Panc1 (cell line): Measurements from ENCODE around the gene TJP3. TPM values are rescaled to one million over a fixed set of nuclear protein-coding genes. Genes with fewer than 3 reads are reported as not detected.

Source experiments
- ATAC-seq: fragments of 200-7000 bp; cut with Tn5 transposase; 2 replicates; pipeline ENCODE4 v1.9.1; 2020; ENCODE audit warnings: mild to moderate bottlenecking, moderate library complexity
- BruUV-seq: library from RNA; stranded (reverse); fragments of 400-500 nt; replicated peaks from 2 replicates; lab custom pipeline; 2021; lab: Mats Ljungman, UMichigan
- CTCF ChIA-PET: fragments of 300-600 bp; sonication (Branson Sonifier 250); formaldehyde crosslinking; loops from one replicate; lab custom pipeline; 2022; ENCODE audit warnings: antibody characterized with exemption; lab: Charles Lee
- POLR2A ChIA-PET: fragments of 300-600 bp; sonication (Branson Sonifier 250); formaldehyde crosslinking; loops from one replicate; lab custom pipeline; 2022; ENCODE audit warnings: antibody characterized with exemption; lab: Charles Lee
- DNase-seq: peaks from one replicate; pipeline ENCODE4 v3.0.0-alpha.2; 2010; ENCODE audit warnings: low read depth, low spot score
- H3K27ac ChIP-seq: 2 replicates; pipeline ENCODE4 v1.5.1; 2011; ENCODE audit warnings: mild to moderate bottlenecking, low read length, inconsistent platforms
- H3K27me3 ChIP-seq: fragments of 200-500 bp; sonication (Bioruptor generic); 2 replicates; pipeline ENCODE4 v1.6.0; 2014; ENCODE audit warnings: low read length, inconsistent platforms; ENCODE audit not compliant: control insufficient read depth, insufficient read depth
- H3K36me3 ChIP-seq: fragments of 200-500 bp; sonication (Bioruptor generic); 2 replicates; pipeline ENCODE4 v1.5.1; 2014; ENCODE audit warnings: inconsistent platforms, mild to moderate bottlenecking, low read length, moderate library complexity; ENCODE audit not compliant: control insufficient read depth, insufficient read depth
- H3K4me1 ChIP-seq: 2 replicates; pipeline ENCODE4 v1.5.1; 2011; ENCODE audit warnings: inconsistent platforms, mild to moderate bottlenecking, low read length, moderate library complexity; ENCODE audit not compliant: control insufficient read depth, insufficient read depth
- H3K4me3 ChIP-seq, 2 experiments: 2 replicates each; pipeline ENCODE4 v1.5.1; 2011 to 2012; ENCODE audit warnings: low read depth in 2 of 2, low read length in 2 of 2, mild to moderate bottlenecking in 2 of 2, inconsistent platforms in 1 of 2, moderate library complexity in 1 of 2
- H3K9me3 ChIP-seq: fragments of 200-500 bp; sonication (Bioruptor generic); 2 replicates; pipeline ENCODE4 v1.5.1; 2014; ENCODE audit warnings: low read depth, mild to moderate bottlenecking, inconsistent platforms, low read length, moderate library complexity; ENCODE audit not compliant: control insufficient read depth, insufficient read depth
- POLR2AphosphoS5 ChIP-seq: IDR thresholded peaks from 2 replicates; pipeline ENCODE4 v1.6.1; 2012; ENCODE audit warnings: mild to moderate bottlenecking, low read depth, low read length, moderate library complexity
- SIN3A ChIP-seq: IDR thresholded peaks from 2 replicates; pipeline ENCODE4 v1.6.1; 2012; ENCODE audit warnings: low read depth, mild to moderate bottlenecking, low read length, moderate library complexity, borderline replicate concordance; ENCODE audit not compliant: insufficient read depth
- TCF7L2 ChIP-seq: IDR thresholded peaks from 2 replicates; pipeline ENCODE4 v1.6.1; 2011; ENCODE audit warnings: mild to moderate bottlenecking, low read depth, low read length, inconsistent platforms
- in situ Hi-C: cut with HindIII; loops from 2 replicates; pipeline ENCODE4 v1.10.0; 2016; ENCODE audit warnings: low sequenced_read_pairs, low pct_unique_long_range_greater_than_20kb
- intact Hi-C: fragments of 100-400 bp; cut with micrococcal nuclease; formaldehyde crosslinking; loops from one replicate; pipeline ENCODE4 v1.10.0; 2022; ENCODE audit not compliant: unreplicated experiment
- total RNA-seq: library from RNA; stranded (reverse); gene quantifications from one replicate; pipeline ENCODE4 v1.2.1, GENCODE V29; 2021; ENCODE audit not compliant: unreplicated experiment
- TF ChIP-seq, protein P1 (sequence below): fragments of 450-650 bp; IDR thresholded peaks from 2 replicates; pipeline ENCODE4 v1.5.1; 2017; ENCODE audit warnings: mild to moderate bottlenecking
- TF ChIP-seq, protein P2 (sequence below), 2 experiments: IDR thresholded peaks; 2 replicates each; pipeline ENCODE4 v1.6.1; 2011 to 2012; ENCODE audit warnings: low read depth in 2 of 2, control low read depth in 1 of 2, low read length in 1 of 2, mild to moderate bottlenecking in 1 of 2, moderate library complexity in 1 of 2; ENCODE audit not compliant: insufficient read depth in 1 of 2

TJP3 gene
- total RNA-seq, 1 experiment from 2014 or later, result 2.7 TPM

DNA sequence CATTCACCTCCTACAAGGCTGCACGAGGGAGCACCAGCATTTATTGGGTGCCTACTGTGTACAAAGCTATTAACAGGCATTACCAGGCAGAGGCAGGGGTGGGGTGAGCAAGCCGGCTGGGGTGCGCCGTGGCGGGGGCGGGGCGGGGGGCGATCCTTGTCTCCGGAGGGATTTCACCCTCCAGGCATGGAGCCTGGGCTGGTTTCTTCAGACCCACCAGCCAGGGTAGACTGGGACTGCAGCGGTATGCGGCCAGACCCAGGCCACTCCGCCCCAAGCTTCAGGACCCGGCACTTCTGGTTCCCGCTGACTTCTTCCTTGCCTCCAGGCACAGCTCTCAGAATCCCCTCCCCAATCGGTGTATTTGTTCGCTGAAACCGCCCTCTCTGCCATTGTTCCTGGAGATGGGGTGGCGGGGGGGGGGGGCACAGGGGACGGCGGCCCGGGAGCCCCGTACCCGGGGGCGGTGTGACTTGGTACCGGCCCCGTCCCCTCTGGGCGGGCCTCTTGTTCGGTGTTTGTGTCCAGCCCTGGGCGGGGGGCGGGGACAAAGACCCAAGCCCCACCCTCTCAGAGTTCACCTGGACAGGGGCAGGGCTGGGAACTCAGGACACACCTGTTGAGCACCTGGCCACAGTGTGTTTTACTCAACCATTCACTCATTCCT is 14.4 kb downstream of the TJP3 start:
- no peak for DNase-seq
- CTCF ChIA-PET, result interaction anchor here (0.6 kb wide), 1 partner anchor 25 kb away, joined by 3 read pairs; no protein-coding TSS in a partner anchor
- intact Hi-C loops (no loop called here), in situ Hi-C loops (no loop called here)
- BruUV-seq, result no TSS peak
- POLR2A ChIA-PET, result interaction anchor here (0.6 kb wide), 1 partner anchor 258 kb away, joined by 7 read pairs; no protein-coding TSS in a partner anchor
- ATAC-seq, result no peak
- no peaks in the 10 kb centered on the region for H3K27me3 ChIP-seq
- no peaks in the 10 kb centered on the region for H3K36me3 ChIP-seq
- H3K4me1 ChIP-seq, result peaks cover 8% of the 10 kb centered on the region
- no peaks in the 10 kb centered on the region for H3K9me3 ChIP-seq
- H3K4me3 ChIP-seq, result peak overlapping the region in 1 of 2 experiments; percentile 40; a peak in 1 of 4 replicates
- no peak overlapping the region for H3K27ac ChIP-seq
- TF ChIP-seq SIN3A, result no peak
- TF ChIP-seq TCF7L2, result no peak
- TF ChIP-seq, protein P1, sequence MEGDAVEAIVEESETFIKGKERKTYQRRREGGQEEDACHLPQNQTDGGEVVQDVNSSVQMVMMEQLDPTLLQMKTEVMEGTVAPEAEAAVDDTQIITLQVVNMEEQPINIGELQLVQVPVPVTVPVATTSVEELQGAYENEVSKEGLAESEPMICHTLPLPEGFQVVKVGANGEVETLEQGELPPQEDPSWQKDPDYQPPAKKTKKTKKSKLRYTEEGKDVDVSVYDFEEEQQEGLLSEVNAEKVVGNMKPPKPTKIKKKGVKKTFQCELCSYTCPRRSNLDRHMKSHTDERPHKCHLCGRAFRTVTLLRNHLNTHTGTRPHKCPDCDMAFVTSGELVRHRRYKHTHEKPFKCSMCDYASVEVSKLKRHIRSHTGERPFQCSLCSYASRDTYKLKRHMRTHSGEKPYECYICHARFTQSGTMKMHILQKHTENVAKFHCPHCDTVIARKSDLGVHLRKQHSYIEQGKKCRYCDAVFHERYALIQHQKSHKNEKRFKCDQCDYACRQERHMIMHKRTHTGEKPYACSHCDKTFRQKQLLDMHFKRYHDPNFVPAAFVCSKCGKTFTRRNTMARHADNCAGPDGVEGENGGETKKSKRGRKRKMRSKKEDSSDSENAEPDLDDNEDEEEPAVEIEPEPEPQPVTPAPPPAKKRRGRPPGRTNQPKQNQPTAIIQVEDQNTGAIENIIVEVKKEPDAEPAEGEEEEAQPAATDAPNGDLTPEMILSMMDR, result no peak
- no peak for TF ChIP-seq POLR2AphosphoS5
- TF ChIP-seq, protein P2, sequence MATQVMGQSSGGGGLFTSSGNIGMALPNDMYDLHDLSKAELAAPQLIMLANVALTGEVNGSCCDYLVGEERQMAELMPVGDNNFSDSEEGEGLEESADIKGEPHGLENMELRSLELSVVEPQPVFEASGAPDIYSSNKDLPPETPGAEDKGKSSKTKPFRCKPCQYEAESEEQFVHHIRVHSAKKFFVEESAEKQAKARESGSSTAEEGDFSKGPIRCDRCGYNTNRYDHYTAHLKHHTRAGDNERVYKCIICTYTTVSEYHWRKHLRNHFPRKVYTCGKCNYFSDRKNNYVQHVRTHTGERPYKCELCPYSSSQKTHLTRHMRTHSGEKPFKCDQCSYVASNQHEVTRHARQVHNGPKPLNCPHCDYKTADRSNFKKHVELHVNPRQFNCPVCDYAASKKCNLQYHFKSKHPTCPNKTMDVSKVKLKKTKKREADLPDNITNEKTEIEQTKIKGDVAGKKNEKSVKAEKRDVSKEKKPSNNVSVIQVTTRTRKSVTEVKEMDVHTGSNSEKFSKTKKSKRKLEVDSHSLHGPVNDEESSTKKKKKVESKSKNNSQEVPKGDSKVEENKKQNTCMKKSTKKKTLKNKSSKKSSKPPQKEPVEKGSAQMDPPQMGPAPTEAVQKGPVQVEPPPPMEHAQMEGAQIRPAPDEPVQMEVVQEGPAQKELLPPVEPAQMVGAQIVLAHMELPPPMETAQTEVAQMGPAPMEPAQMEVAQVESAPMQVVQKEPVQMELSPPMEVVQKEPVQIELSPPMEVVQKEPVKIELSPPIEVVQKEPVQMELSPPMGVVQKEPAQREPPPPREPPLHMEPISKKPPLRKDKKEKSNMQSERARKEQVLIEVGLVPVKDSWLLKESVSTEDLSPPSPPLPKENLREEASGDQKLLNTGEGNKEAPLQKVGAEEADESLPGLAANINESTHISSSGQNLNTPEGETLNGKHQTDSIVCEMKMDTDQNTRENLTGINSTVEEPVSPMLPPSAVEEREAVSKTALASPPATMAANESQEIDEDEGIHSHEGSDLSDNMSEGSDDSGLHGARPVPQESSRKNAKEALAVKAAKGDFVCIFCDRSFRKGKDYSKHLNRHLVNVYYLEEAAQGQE (IDR thresholded peaks at IDR 0.05; ENCODE audit: insufficient read depth in 1 of 2, low read depth in 2 of 2, low read length in 1 of 2), result no peak

- TF ChIP-seq POLR2AphosphoS5 (no peak), TCF7L2 (no peak), SIN3A (no peak)
- TF ChIP-seq, protein P2 (IDR thresholded peaks at IDR 0.05; ENCODE audit: insufficient read depth in 1 of 2, low read depth in 2 of 2, low read length in 1 of 2), result no peak
- TF ChIP-seq, protein P1, result no peak
- no peak for DNase-seq
- in situ Hi-C loops, result no loop called here
- no TSS peak for BruUV-seq
- H3K9me3 ChIP-seq, result no peaks in the 10 kb centered on the region
- intact Hi-C loops, result no loop called here
- H3K4me3 ChIP-seq, result no peak overlapping the region
- ChIA-PET POLR2A (interaction anchor here (0.6 kb wide), 1 partner anchor 431 kb away, joined by 3 read pairs; no protein-coding TSS in a partner anchor), CTCF (no interaction called here)
- H3K27ac ChIP-seq, result no peak overlapping the region
- no peaks in the 10 kb centered on the region for H3K36me3 ChIP-seq
- no peak for ATAC-seq
- no peaks in the 10 kb centered on the region for H3K27me3 ChIP-seq
- peaks cover 8% of the 10 kb centered on the region for H3K4me1 ChIP-seq
Observed at GRCh38 chr19:3723110-3723488, 14.9 kb downstream of the TJP3 start.
